AG10803 (cell line): ENCODE measurements around the gene VPS37B.

Experiments
- DNase-seq: peaks from one replicate; pipeline ENCODE4 v3.0.0; 2010; ENCODE audit warnings: low read depth
- H3K4me3 ChIP-seq: 2 replicates; pipeline ENCODE4 v1.5.1; 2011; ENCODE audit warnings: mild to moderate bottlenecking, low read length, control low read depth
- TF ChIP-seq, protein P1 (sequence below): conservative IDR thresholded peaks from 2 replicates; pipeline ENCODE4 v1.5.1; 2011; ENCODE audit warnings: mild to moderate bottlenecking, low read length, control low read depth, inconsistent platforms

Gene VPS37B

DNA sequence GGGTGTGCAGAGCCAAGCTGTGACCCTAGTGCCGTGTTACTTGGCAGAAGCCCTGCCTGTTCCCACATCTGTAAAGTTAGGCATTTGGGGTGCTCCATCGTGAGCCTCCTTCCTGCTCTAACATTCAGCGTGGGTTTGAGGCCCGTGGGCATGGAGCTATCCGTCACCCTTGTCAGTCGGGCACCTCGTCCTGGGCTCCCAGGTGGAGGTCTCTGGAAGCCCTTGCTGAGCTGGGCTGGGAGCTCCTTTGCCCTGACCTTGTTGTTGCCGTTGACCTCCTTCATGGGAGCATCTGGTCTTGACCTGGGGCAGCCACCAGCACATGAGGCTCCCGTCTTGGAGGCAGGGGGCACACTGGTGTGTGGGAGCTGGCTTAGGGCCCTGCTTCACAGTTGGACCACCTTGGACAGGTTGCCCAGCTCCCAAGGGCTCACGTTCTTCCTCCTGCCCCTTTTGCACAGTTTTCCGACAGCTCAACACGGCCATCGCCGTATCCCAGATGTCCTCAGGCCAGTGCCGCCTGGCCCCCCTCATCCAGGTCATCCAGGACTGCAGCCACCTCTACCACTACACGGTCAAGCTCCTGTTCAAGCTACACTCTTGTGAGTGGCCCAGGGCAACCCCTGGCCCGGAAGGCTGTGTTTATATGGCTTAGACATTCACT is 42.2 kb downstream of the VPS37B start:
- DNase-seq, result no peak
- no peak overlapping the region for H3K4me3 ChIP-seq
- TF ChIP-seq, protein P1, sequence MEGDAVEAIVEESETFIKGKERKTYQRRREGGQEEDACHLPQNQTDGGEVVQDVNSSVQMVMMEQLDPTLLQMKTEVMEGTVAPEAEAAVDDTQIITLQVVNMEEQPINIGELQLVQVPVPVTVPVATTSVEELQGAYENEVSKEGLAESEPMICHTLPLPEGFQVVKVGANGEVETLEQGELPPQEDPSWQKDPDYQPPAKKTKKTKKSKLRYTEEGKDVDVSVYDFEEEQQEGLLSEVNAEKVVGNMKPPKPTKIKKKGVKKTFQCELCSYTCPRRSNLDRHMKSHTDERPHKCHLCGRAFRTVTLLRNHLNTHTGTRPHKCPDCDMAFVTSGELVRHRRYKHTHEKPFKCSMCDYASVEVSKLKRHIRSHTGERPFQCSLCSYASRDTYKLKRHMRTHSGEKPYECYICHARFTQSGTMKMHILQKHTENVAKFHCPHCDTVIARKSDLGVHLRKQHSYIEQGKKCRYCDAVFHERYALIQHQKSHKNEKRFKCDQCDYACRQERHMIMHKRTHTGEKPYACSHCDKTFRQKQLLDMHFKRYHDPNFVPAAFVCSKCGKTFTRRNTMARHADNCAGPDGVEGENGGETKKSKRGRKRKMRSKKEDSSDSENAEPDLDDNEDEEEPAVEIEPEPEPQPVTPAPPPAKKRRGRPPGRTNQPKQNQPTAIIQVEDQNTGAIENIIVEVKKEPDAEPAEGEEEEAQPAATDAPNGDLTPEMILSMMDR, result no peak

DNA sequence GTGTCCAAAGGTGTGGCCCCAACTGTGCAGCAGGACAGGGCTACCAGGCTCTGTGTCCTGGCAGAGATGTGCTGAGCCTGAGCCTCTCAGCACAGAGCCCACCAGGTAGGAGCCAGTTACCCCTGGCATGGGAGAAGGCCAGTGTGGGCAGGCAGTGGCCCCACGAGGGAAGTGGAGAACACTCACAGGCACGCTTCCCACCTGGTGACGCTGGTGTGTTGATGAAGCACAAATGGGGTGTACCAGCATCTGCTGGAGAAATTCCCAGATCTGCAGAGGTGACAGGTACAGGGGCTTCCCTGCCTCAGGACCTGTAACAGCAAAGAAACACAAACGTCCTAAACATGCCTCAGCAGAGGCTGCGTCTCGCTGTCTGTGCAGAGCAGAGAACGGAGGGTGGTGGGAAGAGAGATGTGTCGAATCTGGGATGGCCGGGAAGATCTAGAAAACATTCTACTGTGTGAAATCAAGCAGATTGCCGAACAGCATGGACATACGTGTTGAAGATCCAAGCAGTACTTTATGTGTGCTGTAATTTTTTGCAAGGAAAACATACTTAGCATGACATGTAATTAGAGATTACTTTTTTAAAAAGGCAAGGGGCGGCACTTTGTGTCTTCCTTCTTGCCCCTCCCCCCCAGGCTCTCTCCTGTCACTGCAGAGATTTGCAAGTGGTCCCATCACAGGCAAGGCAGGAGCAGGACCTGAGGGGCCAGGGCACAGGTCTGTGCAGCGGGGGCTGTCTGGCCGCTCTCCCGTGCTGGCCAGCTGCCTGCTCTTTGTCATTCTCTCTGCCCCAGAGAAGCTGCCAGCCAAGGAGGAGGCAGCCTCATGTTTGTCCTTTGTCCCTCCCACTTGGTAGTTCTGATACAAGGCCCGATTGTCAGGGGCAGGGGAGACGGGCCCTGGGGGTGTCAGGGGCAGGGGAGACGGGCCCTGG is 43.3 kb downstream of the VPS37B start:
- TF ChIP-seq, protein P1, result no peak
- H3K4me3 ChIP-seq, result no peak overlapping the region
- DNase-seq, result no peak

DNA sequence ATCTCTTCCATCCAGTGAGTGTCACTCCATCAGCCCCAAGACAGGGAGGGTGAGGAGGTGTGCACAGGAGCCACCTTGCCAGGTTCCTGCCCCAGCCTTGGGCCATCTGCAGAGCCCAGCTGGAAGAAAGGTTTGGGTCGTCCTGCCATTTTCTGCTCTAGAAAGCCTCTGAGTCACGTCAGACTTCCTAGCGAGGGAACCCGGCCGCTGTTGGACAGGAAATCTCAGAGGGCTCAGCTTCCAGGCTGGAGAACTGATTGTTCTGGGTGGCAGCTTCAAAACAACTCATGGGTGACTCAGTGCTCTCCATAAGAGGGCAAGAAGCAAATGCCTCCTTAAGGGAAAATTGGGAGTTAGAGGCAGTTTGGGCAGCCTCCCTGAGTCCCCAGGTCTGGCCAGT is 44.1 kb downstream of the VPS37B start:
- DNase-seq, result peak; percentile 75
- TF ChIP-seq, protein P1, result no peak
- H3K4me3 ChIP-seq, result no peak overlapping the region

DNA sequence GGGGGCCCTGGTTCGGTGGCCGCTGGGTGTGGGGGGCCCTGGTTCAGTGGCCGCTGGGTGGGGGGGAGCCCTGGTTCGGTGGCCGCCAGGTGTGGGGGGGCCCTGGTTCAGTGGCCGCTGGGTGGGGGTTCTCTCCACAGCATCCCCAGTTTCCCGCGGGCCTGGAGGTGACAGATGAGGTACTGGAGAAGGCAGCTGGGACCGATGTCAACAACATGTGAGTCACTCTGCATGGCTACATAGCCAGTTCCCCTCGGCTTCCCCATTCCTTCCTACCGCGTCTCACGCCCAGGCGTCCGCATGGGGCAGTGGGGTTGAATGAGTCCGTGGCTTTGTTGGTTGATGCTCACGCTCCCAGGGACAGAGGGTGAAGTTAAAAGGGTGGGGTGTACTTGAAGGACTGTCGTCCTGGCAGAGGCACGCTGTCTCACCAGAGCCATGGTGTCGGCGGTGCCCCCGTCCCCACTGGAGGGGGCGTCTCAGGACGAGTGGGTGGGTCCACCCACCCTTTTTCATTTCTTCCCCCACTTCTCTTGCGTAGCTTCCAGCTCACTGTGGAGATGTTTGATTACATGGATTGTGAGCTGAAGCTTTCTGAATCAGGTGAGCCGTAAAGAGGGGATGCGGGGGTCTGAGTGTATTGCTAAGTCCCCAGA is 45.1 kb downstream of the VPS37B start:
- TF ChIP-seq, protein P1, result no peak
- H3K4me3 ChIP-seq, result no peak overlapping the region
- peak; percentile 28 for DNase-seq

DNA sequence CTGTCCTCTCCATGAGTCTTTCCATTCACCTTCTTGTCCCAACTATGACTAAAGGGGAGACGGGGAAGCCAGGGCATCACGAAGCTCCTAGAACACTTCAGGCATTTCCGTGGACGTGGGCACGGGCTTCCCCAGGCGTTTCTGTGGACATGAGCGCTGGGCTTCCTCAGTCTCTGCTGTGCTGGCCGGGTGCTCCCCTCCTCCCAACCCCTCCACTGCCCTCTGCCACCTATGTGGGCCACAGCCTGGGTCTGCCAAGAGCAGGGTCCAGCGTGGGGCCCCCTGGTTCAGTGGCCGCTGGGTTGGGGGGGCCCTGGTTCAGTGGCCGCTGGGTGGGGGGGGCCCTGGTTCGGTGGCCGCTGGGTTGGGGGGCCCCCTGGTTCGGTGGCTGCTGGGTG is 45.9 kb downstream of the VPS37B start:
- no peak overlapping the region for H3K4me3 ChIP-seq
- TF ChIP-seq, protein P1, result no peak
- DNase-seq, result no peak

DNA sequence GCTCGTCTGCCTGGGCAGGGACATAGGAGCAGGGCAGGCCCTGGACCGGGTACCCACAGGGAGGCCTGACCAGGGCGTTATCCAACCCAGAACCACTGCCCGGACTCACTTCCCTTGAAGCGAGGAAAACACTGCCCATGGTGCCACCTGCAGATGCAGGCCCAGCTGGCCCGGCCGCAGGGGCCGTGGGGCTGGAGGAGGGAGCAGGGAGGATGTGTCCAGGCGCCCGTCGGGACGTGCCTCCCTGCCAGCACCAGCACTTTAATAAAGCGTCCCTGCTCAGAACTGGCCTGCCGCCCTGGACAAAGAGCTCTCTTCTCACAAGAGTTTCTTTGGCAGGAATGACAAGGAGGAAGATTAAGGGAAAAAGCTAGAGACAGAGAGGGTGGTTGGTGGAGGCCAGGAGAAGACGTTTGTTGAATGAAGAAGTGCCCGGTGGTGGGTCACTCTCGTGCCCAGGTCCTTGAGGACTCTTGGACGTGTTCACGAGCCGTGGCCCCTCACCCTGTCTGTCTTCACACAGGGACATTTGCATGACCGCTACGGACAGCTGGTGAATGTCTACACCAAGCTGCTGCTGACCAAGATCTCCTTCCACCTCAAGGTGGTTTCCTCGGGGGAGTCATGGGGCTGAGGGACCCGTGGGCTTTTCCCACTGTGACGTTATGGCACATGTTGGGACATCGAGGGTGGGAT is 46.4 kb downstream of the VPS37B start:
- TF ChIP-seq, protein P1, result no peak
- no peak for DNase-seq
- H3K4me3 ChIP-seq, result no peak overlapping the region
